Measurements from ENCODE around the gene DGKG. TPM values are rescaled to one million over a fixed set of nuclear protein-coding genes. Genes with fewer than 3 reads are reported as not detected.

Gene DGKG
- total and polyA plus RNA-seq, 10 of the 15 experiments (the other 5 are each of a cell fraction or from before 2014, with no cell fraction given) = 0.39 to 6.2 (median 4.7) TPM

GRCh38 chr3:186127463-186127862, 234.6 kb downstream of the DGKG start (continued):
- no peak for TF ChIP-seq YBX1 (IDR thresholded peaks at IDR 0.05)

DNA sequence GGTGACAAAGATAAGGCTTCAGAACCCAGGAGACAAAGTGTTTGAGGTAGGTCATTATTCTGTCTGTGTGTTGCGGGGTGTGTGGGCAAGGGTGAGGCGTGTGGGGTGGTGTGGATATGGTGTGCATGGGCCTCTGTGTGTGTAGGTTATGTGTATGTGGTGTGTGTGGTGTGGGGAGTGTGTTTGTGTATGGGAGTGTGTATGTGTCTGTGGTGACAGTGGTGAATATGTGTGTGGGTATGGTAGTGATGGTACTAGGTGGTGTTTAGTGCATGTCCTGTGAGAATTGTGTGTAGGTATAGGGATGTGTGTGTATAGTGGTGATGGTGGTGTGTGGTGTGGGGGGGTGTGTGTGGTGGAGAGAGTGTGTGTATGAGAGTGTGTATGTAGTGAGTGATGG, 236.9 kb downstream of the DGKG start:
- FAIRE-seq (no peak), DNase-seq (ENCODE audit: low read depth, low spot score) (no peak), ATAC-seq (no peak)
- H2AFZ ChIP-seq (ENCODE audit: control insufficient read depth, low read depth, low read length) = no peak overlapping the region
- 63% methylated on average over 2 of the region's 2 CpGs for WGBS (ENCODE audit: insufficient coverage, insufficient replicate concordance, low lambda C conversion rate, missing lambda C conversion rate)
- H3K4me2 ChIP-seq (ENCODE audit: control insufficient read depth, insufficient read depth) = no peak overlapping the region
- CTCF ChIA-PET = no interaction called here
- H3K79me2 ChIP-seq (ENCODE audit: control insufficient read depth, insufficient read depth, low read length) = no peaks in the 10 kb centered on the region
- no peaks in the 10 kb centered on the region for H4K20me1 ChIP-seq (ENCODE audit: control insufficient read depth, insufficient read depth)
- POLR2A ChIA-PET = no interaction called here
- no peaks in the 10 kb centered on the region for H3K4me1 ChIP-seq (ENCODE audit: control insufficient read depth, insufficient read depth, low read length)
- H3K9me3 ChIP-seq (replicated peaks; ENCODE audit: control insufficient read depth, insufficient read depth, low read length) = no peaks in the 10 kb centered on the region
- intact Hi-C loops (cut with micrococcal nuclease; ENCODE audit: unreplicated experiment) = no loop called here
- H3K36me3 ChIP-seq (ENCODE audit: control insufficient read depth in 2 of 2, insufficient read depth in 2 of 2, low read length in 1 of 2) = no peaks in the 10 kb centered on the region
- H3K27ac ChIP-seq (ENCODE audit: control insufficient read depth, insufficient read depth) = no peak overlapping the region
- H3K4me3 ChIP-seq = no peak overlapping the region
- no peaks in the 10 kb centered on the region for H3K27me3 ChIP-seq (replicated peaks in 1 of 2; ENCODE audit: control insufficient read depth in 2 of 2, insufficient read depth in 2 of 2, low read length in 1 of 2)
- BruUV-seq (replicated peaks) = no TSS peak
- TF ChIP-seq SREBF1 (IDR thresholded peaks at IDR 0.05; ENCODE audit: low read length) = no peak
- no peak for TF ChIP-seq CHD4 (IDR thresholded peaks at IDR 0.05)
- TF ChIP-seq, protein P1, sequence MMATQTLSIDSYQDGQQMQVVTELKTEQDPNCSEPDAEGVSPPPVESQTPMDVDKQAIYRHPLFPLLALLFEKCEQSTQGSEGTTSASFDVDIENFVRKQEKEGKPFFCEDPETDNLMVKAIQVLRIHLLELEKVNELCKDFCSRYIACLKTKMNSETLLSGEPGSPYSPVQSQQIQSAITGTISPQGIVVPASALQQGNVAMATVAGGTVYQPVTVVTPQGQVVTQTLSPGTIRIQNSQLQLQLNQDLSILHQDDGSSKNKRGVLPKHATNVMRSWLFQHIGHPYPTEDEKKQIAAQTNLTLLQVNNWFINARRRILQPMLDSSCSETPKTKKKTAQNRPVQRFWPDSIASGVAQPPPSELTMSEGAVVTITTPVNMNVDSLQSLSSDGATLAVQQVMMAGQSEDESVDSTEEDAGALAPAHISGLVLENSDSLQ (IDR thresholded peaks at IDR 0.05) = no peak
- no peak for TF ChIP-seq ZNF622 (IDR thresholded peaks at IDR 0.05)
- TF ChIP-seq CTCF (IDR thresholded peaks at IDR 0.05 in 2 of 3, conservative IDR thresholded peaks at IDR 0.05 in 1 of 3; ENCODE audit: control insufficient read depth in 2 of 3, extremely low read depth in 1 of 3, insufficient read depth in 1 of 3, low read depth in 3 of 3, low read length in 3 of 3) = no peak
- no peak for TF ChIP-seq SUZ12 (IDR thresholded peaks at IDR 0.05; ENCODE audit: unreplicated experiment)
- no peak for TF ChIP-seq CUX1 (IDR thresholded peaks at IDR 0.05; ENCODE audit: insufficient replicate concordance, low read depth, low read length)
- TF ChIP-seq YY1 (IDR thresholded peaks at IDR 0.05; ENCODE audit: low read depth, low read length) = no peak
- TF ChIP-seq DPF2 (IDR thresholded peaks at IDR 0.05) = no peak
- TF ChIP-seq MTA3 (IDR thresholded peaks at IDR 0.05; ENCODE audit: borderline replicate concordance, low read length) = no peak
- TF ChIP-seq ZZZ3 (IDR thresholded peaks at IDR 0.05; ENCODE audit: control insufficient read depth, insufficient read length, low read depth) = no peak
- TF ChIP-seq ASH2L (IDR thresholded peaks at IDR 0.05; ENCODE audit: borderline replicate concordance, low read depth) = no peak
- RAD21 ChIA-PET (ENCODE audit: unreplicated experiment) = no interaction called here
- H3K9ac ChIP-seq (ENCODE audit: control insufficient read depth, insufficient read depth, low read length) = no peak overlapping the region
- SMC1A ChIA-PET (ENCODE audit: uncharacterized antibody, unreplicated experiment) = no interaction called here
- in situ Hi-C loops (cut with MboI) = no loop called here
